Measurements from ENCODE around the gene DZANK1. TPM values are rescaled to one million over a fixed set of nuclear protein-coding genes. Genes with fewer than 3 reads are reported as not detected.

DZANK1 gene
- total RNA-seq, 1 donor from 2014 or later, result 8.3 TPM

DNA sequence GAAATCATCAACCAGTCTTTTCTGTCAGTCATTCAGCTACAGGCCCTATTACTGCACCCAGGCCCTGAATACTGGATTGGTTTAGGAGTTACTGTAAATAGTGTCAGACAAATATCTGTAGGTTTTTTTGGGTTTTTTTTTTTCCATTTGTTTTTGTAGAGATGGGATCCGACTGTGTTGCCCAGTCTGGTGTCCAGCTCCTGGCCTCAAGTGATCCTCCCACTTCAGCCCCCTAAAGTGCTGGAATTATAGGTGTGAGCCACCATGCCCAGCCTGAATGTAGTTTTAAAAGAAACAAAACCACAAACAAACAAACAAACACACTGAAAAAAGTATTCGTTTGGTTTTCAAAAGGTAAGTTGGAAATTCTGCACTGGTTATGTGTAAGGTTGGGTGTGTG, 39.6 kb downstream of the DZANK1 start:
- H3K9ac ChIP-seq, result no peak overlapping the region
- Mint-ChIP-seq H3K36me3 (peaks cover 4% of the 10 kb centered on the region), H3K4me1 (peaks cover 6% of the 10 kb centered on the region), H3K9me3 (no peaks in the 10 kb centered on the region), H3K27ac (no peak overlapping the region), H3K27me3 (ENCODE audit: insufficient read depth, low read depth) (peaks cover 3% of the 10 kb centered on the region), H3K4me3 (no peak overlapping the region)
- no peaks in the 10 kb centered on the region for H3F3A ChIP-seq (ENCODE audit: low read depth)
- no peaks in the 10 kb centered on the region for H3K79me2 ChIP-seq (ENCODE audit: low read depth)
- no peak overlapping the region for H3K4me2 ChIP-seq
- no peak overlapping the region for H3K4me3 ChIP-seq
- no peak overlapping the region for H2AFZ ChIP-seq (replicated peaks)
- TF ChIP-seq, protein P1, sequence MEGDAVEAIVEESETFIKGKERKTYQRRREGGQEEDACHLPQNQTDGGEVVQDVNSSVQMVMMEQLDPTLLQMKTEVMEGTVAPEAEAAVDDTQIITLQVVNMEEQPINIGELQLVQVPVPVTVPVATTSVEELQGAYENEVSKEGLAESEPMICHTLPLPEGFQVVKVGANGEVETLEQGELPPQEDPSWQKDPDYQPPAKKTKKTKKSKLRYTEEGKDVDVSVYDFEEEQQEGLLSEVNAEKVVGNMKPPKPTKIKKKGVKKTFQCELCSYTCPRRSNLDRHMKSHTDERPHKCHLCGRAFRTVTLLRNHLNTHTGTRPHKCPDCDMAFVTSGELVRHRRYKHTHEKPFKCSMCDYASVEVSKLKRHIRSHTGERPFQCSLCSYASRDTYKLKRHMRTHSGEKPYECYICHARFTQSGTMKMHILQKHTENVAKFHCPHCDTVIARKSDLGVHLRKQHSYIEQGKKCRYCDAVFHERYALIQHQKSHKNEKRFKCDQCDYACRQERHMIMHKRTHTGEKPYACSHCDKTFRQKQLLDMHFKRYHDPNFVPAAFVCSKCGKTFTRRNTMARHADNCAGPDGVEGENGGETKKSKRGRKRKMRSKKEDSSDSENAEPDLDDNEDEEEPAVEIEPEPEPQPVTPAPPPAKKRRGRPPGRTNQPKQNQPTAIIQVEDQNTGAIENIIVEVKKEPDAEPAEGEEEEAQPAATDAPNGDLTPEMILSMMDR (IDR thresholded peaks at IDR 0.05), result no peak
- TF ChIP-seq EZH2phosphoT487 (IDR thresholded peaks at IDR 0.05), result no peak
- no peak for TF ChIP-seq EZH2 (IDR thresholded peaks at IDR 0.05)
- H3K27me3 ChIP-seq, result no peaks in the 10 kb centered on the region
- H3K9me3 ChIP-seq (ENCODE audit: low read depth), result no peaks in the 10 kb centered on the region
- no peaks in the 10 kb centered on the region for H4K20me1 ChIP-seq (ENCODE audit: low read depth)
- no peak for DNase-seq (ENCODE audit: low spot score)
- H3K4me1 ChIP-seq, result no peaks in the 10 kb centered on the region
- H3K27ac ChIP-seq, result no peak overlapping the region
- no peaks in the 10 kb centered on the region for H3K36me3 ChIP-seq

DNA sequence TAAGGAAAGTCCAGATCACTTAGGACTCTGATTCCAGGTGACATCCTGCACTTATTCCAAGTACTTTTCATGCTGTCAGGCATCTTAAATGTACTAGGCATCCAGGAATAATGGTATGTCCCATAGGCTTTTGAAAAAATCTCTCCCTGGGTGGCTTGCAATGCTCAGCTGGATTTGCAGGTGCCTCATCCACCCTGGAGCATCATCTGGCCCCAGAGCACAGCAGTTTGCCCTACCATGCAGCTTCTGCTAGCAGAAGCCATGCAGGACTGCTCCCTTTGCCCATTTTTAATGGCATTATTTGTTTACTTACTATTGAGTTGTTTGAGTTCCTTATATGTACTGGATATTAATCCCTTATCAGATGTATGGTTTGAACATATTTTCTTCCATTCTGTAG, 45.2 kb downstream of the DZANK1 start:
- Histone ChIP-seq H3K4me1 (peaks cover 8% of the 10 kb centered on the region), H4K20me1 (ENCODE audit: low read depth) (no peaks in the 10 kb centered on the region), H3K36me3 (no peaks in the 10 kb centered on the region), H3F3A (ENCODE audit: low read depth) (no peaks in the 10 kb centered on the region), H3K9me3 (ENCODE audit: low read depth) (no peaks in the 10 kb centered on the region), H3K9ac (no peak overlapping the region), H3K27ac (no peak overlapping the region), H2AFZ (replicated peaks) (no peak overlapping the region), H3K79me2 (ENCODE audit: low read depth) (no peaks in the 10 kb centered on the region), H3K27me3 (no peaks in the 10 kb centered on the region), H3K4me3 (no peak overlapping the region), H3K4me2 (no peak overlapping the region)
- TF ChIP-seq, protein P1 (IDR thresholded peaks at IDR 0.05), result no peak
- TF ChIP-seq EZH2 (IDR thresholded peaks at IDR 0.05) (no peak), EZH2phosphoT487 (IDR thresholded peaks at IDR 0.05) (no peak)
- Mint-ChIP-seq H3K9me3 (no peaks in the 10 kb centered on the region), H3K4me3 (no peak overlapping the region), H3K27me3 (ENCODE audit: insufficient read depth, low read depth) (peaks cover 3% of the 10 kb centered on the region), H3K36me3 (peaks cover 5% of the 10 kb centered on the region), H3K27ac (no peak overlapping the region), H3K4me1 (no peaks in the 10 kb centered on the region)
- DNase-seq (ENCODE audit: low spot score), result no peak

DNA sequence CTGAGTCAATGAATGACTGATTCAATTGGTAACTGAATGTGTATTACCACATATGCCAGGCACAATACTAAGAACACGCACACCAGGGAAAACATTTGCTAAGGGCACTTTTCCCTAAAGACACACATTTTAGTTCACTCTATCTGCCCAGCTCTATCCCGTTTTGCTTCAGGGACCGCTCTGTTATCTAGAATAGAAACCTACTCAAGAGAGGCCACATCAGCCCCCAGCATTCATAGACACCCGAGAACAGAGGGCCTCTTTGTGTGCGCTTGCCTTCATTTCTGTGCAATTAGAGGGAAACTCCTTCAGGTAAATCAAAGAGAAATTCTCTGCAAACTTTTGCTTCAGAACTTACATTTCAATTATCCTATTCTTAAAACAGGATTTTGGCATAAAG, 50.3 kb downstream of the DZANK1 start:
- Histone ChIP-seq H3K36me3 (no peaks in the 10 kb centered on the region), H3K27ac (peak overlapping the region; percentile 32), H3K27me3 (no peaks in the 10 kb centered on the region), H3K9me3 (ENCODE audit: low read depth) (no peaks in the 10 kb centered on the region), H3K9ac (no peak overlapping the region), H2AFZ (replicated peaks) (peak overlapping the region; percentile 8), H3K79me2 (ENCODE audit: low read depth) (no peaks in the 10 kb centered on the region), H3K4me2 (peak overlapping the region; percentile 36), H3K4me1 (peaks cover 22% of the 10 kb centered on the region), H3F3A (ENCODE audit: low read depth) (peaks cover 14% of the 10 kb centered on the region), H4K20me1 (ENCODE audit: low read depth) (no peaks in the 10 kb centered on the region), H3K4me3 (no peak overlapping the region)
- no peak overlapping the region for H3K27ac Mint-ChIP-seq
- no peak overlapping the region for H3K4me3 Mint-ChIP-seq
- DNase-seq (ENCODE audit: low spot score), result no peak
- H3K9me3 Mint-ChIP-seq, result no peaks in the 10 kb centered on the region
- no peak for TF ChIP-seq EZH2phosphoT487 (IDR thresholded peaks at IDR 0.05)
- TF ChIP-seq, protein P1 (IDR thresholded peaks at IDR 0.05), result no peak
- TF ChIP-seq EZH2 (IDR thresholded peaks at IDR 0.05), result no peak
- peaks cover 8% of the 10 kb centered on the region for H3K4me1 Mint-ChIP-seq
- H3K27me3 Mint-ChIP-seq (ENCODE audit: insufficient read depth, low read depth), result peaks cover 3% of the 10 kb centered on the region
- H3K36me3 Mint-ChIP-seq, result no peaks in the 10 kb centered on the region
